GM12801 (cell line): ENCODE measurements around the gene DDIAS.

Source experiments
- TF ChIP-seq, protein P1 (sequence below): IDR thresholded peaks from one replicate; pipeline ENCODE4 v1.5.1; 2011; ENCODE audit warnings: control low read depth; ENCODE audit not compliant: insufficient read length; ENCODE audit errors: extremely low read depth

The DDIAS gene

DNA sequence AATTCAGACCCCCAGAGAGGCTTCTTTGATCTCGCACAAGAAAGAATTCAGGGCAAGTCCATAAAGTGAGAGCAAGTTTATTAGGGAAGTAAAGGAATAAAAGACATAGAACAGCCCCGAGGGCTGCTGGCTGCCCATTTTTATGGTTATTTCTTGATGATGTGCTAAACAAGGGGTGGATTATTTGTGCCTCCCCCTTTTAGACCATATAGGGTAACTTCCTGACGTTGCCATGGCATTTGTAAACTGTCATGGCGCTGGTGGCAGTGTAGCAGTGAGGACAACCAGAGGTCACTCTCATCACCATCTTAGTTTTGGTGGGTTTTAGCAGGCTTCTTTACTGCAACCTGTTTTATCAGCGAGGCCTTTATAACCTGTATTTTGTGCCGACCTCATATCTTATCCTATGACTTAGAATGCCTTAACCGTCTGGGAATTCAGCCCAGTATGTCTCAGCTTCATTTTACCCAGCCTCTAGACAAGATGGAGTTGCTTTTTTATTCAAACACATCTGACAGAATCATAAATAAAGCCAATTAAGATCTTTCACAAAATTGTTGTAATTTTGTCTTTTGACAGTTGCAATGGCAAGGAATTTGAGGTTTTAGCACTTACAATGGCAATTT, 7.6 kb downstream of the DDIAS start:
- TF ChIP-seq, protein P1, sequence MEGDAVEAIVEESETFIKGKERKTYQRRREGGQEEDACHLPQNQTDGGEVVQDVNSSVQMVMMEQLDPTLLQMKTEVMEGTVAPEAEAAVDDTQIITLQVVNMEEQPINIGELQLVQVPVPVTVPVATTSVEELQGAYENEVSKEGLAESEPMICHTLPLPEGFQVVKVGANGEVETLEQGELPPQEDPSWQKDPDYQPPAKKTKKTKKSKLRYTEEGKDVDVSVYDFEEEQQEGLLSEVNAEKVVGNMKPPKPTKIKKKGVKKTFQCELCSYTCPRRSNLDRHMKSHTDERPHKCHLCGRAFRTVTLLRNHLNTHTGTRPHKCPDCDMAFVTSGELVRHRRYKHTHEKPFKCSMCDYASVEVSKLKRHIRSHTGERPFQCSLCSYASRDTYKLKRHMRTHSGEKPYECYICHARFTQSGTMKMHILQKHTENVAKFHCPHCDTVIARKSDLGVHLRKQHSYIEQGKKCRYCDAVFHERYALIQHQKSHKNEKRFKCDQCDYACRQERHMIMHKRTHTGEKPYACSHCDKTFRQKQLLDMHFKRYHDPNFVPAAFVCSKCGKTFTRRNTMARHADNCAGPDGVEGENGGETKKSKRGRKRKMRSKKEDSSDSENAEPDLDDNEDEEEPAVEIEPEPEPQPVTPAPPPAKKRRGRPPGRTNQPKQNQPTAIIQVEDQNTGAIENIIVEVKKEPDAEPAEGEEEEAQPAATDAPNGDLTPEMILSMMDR = no peak

DNA sequence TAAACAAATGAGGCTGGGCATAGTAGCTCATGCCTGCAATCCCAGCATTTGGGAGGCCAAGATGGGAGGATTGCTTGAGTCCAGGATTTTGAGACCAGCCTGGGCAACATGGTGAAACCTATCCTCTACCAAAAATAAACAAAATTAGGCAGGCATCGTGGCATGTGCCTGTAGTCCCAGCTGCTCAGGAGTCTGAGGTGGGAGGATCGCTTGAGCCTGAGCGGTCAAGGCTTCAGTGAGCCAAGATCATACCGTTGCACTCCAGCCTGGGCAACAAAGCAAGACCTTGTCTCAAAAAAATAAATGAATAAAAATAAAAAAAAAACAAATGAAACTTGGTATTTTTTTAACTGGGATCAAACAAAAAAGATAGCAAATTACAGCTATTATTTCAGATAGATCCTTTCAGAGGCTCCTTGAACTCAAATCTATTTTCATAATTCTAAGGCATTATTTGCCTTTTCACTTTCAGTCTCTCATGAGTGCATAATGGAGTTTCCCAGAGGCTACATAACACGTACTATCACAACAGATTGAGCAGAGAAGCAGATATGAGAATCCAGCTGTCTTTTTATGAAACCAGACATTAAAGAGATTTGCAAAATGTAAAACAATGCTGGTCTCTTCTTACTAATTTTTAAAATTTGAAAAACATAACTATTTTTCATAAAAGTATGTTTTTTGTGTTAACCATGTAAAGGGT, 23.1 kb downstream of the DDIAS start:
- TF ChIP-seq, protein P1 = no peak

GRCh38 chr11:82927264-82927880, 25.8 kb downstream of the DDIAS start:
- TF ChIP-seq, protein P1 = no peak

DNA sequence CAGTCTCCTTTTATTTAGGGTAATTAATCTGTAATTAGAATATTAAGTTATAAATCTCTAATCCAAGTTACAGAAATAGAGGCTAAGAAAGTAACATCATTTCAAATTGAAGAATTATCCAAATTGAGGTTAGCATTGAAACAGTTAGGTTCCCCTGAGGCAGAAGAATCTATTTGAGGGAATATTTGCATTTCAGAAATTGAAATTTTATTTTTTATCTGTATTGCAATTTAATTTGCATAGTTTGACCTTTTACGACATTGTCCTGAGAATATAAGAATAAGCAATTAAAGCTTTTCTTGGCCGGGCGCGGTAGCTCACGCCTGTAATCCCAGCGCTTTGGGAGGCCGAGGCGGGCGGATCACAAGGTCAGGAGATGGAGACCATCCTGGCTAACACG, 27.6 kb downstream of the DDIAS start:
- TF ChIP-seq, protein P1 = no peak

DNA sequence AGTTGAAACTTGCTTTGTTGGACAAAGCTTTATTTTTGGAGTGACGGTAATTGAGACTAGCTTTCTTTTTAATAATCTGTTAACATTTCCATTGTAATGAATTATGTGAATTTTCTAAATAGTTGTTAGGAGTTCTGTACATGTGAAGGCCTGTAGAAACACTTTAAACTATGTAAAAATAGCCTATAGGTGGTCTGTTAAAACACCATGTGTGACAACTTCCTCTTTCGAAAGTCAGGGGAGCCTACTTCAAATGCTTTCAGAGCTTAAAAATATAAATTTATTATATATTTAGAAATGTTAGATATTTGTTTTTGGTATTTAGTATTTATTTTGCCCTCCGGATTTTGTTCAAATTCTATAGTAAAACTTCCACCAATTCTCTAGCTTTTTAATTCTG, 28.7 kb downstream of the DDIAS start:
- TF ChIP-seq, protein P1 = no peak

DNA sequence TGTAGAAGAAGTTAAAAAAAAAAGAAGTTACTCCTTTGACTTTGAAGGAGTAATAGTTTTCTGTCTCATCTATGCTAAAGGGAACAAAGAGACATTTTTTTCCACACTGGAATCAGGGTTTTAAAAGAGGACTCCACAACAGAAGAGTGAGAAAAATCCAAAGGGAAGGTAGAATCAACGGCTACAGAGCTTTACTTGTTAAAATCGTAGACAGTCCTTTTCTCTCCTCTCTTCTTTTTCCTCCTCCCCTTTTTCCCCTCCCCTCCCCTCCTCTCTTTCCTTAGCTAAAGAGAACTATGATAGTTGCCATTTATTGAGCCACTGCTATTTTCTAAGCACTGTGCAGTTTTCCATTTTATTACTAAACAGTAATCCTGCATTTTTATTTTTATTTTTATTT, 29.2 kb downstream of the DDIAS start:
- TF ChIP-seq, protein P1 = no peak

GRCh38 chr11:82932564-82932963, 31.0 kb downstream of the DDIAS start:
- TF ChIP-seq, protein P1 = no peak
